HG02763 (cell line): ENCODE measurements around the gene PDE10A.

Experiments used
- ATAC-seq: cut with Tn5 transposase; IDR thresholded peaks from one replicate; pipeline ENCODE4 v1.9.1; 2021; ENCODE audit warnings: mild to moderate bottlenecking, moderate library complexity; ENCODE audit not compliant: unreplicated experiment

PDE10A gene

DNA sequence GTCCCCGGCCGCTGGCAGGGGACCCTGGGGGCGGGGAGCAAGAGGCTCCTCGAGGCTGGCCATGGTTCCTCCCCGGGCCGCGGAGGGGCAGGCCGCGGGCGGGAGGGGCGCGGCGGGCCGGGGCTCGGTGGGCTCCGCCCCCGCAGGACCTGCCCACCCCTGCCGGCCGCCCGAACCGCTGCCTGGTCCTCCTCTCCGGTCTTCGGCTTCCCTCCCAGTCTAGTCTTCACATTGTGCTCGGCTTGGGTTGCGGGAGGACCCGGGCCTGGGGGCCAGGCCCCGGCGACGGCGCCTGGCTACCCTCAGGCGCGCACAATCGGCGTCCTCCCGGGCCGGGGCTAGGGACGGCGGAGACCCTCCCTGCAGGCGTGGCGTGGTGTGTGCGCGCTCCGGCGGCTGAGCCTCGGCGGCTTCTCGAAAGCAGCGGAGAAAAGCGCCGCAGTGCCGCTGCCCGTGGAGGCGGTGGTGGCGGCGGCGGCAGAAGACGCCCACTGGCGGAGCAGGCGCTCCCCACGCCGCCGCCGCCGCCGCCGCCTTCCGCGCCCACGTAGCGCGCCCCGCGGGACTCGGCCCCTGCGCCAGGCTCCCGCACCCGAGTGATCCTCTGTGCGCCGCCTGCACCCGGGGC is at the start of gene PDE10A:
PDE10A (minus strand) TSS at position 493 of the 628 bp plus-strand sequence; CDS start at position 63, 430 bp downstream.
- ATAC-seq, result no peak

- ATAC-seq, result no peak
Measured at GRCh38 chr6:165708985-165709576, 46.0 kb upstream of the PDE10A start.

GRCh38 chr6:165707067-165707853 is 44.2 kb upstream of the PDE10A start:
- ATAC-seq, result no peak

DNA sequence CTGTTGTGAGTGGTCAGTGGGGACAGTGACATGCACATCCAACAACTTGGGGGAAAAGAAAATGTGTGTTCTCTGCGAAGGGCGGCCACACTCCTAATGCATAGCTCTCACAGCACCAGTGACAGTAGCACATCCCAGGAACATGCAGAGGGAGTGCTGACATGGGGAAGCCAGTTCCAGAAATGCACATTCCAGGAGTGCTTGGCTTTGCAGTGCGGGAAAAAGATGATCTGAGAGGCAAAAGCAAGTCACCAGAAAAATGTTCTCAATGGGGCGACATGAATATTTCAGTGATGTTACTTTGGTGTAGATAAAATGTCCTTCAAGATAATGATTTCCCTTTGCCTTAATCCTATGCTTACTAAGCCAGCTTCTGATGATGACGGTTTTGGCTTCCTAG is 42.9 kb upstream of the PDE10A start:
- ATAC-seq, result no peak

- ATAC-seq, result no peak
Measured at GRCh38 chr6:165704045-165704748, 41.2 kb upstream of the PDE10A start.

GRCh38 chr6:165702669-165703068 is 39.6 kb upstream of the PDE10A start:
- ATAC-seq, result no peak

DNA sequence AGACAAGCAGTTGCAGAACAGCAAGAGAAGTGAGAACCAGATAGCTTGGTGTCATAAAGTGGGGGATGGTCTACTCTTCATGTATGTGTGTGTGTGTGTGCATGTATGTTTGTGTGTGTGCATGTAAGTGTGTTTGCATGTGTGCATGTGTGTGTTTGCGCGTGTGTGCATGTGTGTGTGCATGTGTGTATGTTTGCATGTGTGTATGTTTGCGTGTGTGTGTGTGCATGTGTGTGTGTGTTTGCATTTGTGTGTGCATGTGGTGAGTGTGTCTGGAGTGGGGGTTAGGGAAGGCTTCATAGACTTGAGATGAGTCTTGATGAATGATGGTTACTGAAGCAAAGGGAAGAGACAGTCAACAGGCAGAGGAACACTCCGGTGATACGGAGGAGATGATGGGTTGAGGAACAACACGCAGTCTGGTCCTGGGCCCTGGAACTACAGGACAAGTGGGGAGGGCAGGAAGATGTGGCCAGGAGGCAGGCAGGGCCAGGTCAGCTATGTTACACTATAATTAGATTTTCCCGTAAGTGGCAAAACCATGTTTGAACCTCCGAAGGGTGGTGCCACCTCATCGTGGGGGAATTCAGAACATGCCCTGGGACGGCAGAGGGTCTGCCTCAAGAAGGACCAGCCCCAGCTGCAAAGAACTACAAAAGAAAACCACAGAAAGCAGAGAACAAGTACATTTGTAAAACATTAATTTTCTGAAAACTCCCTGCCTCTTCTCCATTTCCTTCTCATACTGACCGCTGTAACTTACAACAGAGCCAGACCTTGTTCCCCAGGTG is 38.7 kb upstream of the PDE10A start:
- peak; percentile 71 for ATAC-seq

DNA sequence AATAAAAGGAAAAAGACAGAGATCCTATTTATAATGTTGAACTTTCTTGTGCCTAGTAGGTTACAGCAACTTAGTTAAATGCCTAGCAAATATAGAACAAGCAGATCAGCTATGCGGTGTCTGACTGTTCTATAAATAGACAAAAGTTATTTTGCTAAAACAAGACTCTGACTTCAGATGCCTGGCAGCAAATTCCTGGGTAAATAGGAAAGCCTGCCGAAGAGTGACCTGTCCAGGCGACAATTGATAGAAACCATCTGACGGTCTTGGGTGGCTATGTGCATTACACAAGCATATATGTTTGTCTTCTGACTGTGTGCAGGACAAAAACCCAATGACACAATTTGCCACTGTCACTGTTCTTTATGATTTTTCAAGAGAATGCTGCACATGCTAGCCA is 38.0 kb upstream of the PDE10A start:
- ATAC-seq, result no peak

GRCh38 chr6:165698868-165699267 is 35.8 kb upstream of the PDE10A start:
- ATAC-seq, result no peak

DNA sequence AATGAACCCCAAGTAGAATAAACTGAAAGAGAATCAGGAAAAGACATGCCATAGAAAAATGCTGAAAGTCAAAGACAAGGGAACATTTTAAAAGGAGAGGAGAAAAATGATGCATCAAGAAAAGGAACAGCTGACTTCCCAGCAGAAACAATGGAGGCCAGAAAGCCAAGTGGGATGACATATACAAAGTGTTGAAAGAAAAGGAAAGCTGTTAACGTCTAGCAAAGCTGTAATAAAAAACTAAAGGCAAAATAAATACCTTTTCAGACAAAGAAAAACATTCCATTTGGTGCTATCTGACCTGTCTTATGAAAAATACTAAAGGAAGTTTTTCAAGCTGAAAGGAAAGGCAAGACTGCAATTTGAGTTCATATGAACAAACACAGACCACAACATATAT is 34.1 kb upstream of the PDE10A start:
- ATAC-seq, result no peak

GRCh38 chr6:165695722-165696515 is 32.9 kb upstream of the PDE10A start:
- no peak for ATAC-seq

GRCh38 chr6:165694296-165694695 is 31.3 kb upstream of the PDE10A start:
- ATAC-seq, result no peak

DNA sequence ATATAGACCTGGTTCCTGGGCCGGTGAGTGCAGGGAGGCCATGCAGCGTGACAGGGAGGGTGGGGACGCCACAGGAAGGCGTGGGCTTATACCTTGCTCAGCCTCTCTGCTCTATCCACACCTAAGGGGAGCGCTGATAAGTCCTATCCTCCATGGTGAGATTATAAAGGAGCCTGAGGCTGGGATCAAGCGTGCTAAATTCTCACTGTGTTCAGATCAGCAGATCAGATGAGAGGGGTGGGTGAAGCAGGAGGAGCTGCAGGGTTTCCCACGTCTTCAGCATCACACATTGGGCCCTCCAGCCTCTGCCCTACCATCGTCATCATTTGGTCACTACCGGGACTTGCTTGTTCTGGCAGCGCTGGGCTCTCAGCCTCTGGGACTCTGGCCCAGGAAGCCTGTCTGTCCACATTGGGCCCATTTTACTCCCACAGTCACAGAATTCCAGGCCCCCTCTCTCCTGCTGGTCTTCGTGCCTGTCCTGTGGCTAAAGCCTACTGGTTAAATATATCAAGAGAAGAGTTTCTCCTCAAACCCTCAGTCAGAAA is 29.1 kb upstream of the PDE10A start:
- no peak for ATAC-seq

GRCh38 chr6:165689699-165690098 is 26.7 kb upstream of the PDE10A start:
- no peak for ATAC-seq

DNA sequence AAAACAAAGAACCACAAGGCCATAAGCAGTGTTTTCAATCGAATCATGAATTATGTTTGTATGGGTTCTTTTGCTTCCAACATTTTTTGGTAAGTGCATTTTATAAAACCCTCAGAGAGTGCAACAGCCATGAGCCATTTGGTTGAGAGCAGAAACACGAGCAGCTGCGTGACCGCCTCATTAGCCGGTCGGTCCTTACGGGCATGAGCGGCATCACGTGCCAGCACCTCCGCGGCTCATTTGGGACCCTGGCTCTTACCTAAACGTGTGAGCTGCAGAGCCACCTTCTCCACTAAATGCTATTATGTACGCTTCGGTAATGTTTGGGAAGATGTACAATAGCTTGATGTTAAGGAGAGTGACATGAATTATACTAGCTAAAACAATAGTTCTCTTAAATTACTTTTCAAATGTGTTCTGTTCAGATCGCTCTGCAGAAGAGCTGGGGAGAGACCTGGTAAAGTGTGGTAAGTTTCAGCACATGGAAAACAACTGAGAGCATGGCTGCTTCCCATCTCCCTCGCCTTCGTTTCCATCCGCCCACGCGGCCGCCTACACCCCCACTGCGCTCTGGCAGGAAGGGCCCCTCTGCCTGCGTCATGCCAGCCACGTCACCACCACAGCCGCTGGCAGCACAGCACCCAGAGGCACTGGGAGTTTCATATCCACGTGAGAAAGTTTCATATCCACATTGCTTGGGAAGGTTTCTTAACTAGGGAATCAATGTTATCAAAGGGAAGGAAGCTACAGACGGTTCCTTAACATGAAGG is 23.7 kb upstream of the PDE10A start:
- no peak for ATAC-seq

GRCh38 chr6:165685302-165685701 is 22.3 kb upstream of the PDE10A start:
- ATAC-seq, result no peak

DNA sequence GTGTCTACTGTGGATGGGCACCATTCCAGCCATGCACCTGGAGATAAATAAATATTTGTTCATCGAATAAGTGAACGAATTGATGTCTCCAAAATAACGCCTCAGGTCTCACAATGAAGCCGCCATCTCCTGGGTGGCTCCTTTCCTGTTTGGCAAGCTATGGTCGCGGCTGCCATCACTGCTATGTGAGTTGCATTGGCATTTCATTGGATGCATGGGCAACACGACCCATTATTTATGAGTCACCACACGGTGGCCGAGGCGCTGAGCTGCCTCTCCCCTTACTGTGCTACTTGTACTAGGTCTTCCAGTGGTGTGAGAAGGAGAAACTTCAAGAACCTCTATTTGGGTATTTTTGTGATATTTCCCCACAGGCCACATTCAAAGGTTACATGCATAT is 21.3 kb upstream of the PDE10A start:
- ATAC-seq, result no peak

GRCh38 chr6:165680975-165681374 is 17.9 kb upstream of the PDE10A start:
- no peak for ATAC-seq

DNA sequence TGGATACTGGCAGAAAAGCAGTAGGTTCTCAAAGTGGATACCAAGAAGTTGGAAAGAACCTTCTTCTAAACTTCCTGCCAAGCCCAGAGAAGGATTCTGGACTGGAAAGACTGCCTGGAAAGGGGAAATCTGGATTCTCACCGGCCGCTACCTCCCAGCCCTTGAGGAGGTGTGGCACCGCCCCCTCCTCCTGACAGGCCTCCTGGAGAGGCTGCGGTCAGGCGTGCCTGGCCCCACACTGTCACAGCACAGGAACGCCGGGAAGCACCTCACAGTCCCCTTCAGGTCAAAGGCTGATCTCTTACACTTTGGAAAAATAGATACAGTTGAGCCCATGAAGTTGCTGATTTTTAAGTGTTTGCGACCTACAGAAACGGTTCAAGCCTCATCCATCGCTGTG is 16.3 kb upstream of the PDE10A start:
- ATAC-seq, result no peak
